Left ventricle myocardium superior (tissue), 1 donor: ENCODE measurements around the gene TK2. TPM values are rescaled to one million over a fixed set of nuclear protein-coding genes. Genes with fewer than 3 reads are reported as not detected.

ENCODE experiments used
- ATAC-seq: fragments of 200-7000 bp; cut with Tn5 transposase; one replicate; pipeline ENCODE4 v1.9.1; 2020; ENCODE audit warnings: mild to moderate bottlenecking, moderate library complexity
- DNase-seq: peaks from one replicate; pipeline ENCODE4 v3.0.0-alpha.2; 2020
- intact Hi-C: fragments of 100-400 bp; cut with micrococcal nuclease; formaldehyde crosslinking; loops from one replicate; pipeline ENCODE4 v1.11.0; 2022
- total RNA-seq: library from RNA; stranded (reverse); fragmentation: NEBNext Ultra II Directional; extraction: Animal tissue kit (Norgen Biotek cat#: 25700); gene quantifications from one replicate; pipeline ENCODE4 v1.2.1, GENCODE V29; 2021
- donor health status: DM: no; HTN: yes; CAD: no; lungs with severe emphysema.

Gene TK2
- total RNA-seq, 1 donor from 2014 or later: 16.8 TPM

- no peak for ATAC-seq
- DNase-seq: no peak
- intact Hi-C loops: no loop called here
Measured at GRCh38 chr16:66491716-66492064, 58.2 kb downstream of the TK2 start.

DNA sequence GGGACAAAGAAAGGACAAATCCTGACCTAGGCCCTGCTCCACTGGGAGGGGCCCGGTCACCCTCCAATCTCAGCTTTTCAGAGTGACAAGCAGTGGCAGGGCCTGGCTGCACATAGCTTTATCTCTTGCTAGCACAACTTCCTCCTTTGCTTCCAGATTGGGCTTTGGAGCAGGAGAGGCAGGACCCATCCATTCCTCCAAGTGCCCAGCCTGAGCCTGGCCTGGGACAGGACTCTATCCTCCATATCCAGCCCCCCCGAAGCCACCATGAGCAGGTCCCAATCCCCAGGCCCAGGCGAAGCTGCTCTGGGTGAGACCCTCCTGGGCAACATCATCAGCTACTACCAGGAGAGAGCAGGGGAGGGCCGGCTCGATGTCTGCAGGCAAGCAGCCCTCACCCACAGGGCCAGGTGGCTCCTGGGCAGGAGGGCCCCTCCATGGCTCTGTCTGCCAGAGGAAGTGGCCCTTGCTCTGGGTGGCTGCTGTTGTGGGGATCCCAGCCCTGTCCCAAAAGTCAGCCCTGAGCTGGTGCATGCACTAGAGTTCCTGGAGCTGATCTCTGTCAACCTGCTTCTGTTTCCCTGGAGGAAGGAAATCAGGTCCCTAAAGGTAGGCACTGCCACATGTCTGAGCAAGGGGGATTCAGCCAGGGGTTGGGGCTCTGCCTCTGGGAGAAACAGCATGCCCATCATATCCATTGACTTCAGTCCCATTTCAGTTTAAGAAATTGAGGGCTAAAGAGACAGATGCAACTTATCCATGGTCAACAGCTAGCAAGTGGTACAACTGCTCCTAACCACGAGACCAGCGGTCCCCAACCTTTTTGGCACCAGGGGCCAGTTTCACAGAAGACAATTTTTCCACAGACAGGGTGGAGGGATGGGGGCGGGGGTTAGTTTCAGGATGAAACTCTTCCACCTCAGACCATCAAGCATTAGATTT lies 58.9 kb downstream of the TK2 start:
- no peak for ATAC-seq
- peak; percentile 20 for DNase-seq
- intact Hi-C loops: no loop called here

- ATAC-seq: no peak
- intact Hi-C loops: no loop called here
- peak; percentile 16 for DNase-seq
Measured at GRCh38 chr16:66489818-66490217, 60.1 kb downstream of the TK2 start.

- no peak for DNase-seq
- intact Hi-C loops: no loop called here
- ATAC-seq: no peak
Measured at GRCh38 chr16:66489385-66489784, 60.5 kb downstream of the TK2 start.

DNA sequence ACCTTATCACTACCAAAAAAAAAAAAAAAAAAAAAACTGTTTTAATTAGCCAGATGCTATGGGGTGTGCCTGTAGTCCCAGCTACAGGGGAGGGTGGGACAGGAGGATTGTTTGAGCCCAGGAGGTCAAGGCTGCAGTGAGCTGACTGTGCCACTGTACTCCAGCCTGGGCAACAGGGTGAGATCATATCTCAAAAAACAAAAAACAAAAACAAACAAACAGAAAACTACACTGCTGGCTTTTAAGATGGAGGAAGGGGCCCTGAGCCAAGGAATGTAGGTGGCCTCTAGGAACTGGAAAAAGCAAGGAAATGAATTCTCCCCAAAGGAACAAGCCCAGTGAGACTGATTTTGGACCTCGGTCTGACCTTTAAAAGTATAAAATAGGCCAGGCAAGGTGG lies 61.4 kb downstream of the TK2 start:
- DNase-seq (no peak), ATAC-seq (no peak)
- intact Hi-C loops: no loop called here

DNA sequence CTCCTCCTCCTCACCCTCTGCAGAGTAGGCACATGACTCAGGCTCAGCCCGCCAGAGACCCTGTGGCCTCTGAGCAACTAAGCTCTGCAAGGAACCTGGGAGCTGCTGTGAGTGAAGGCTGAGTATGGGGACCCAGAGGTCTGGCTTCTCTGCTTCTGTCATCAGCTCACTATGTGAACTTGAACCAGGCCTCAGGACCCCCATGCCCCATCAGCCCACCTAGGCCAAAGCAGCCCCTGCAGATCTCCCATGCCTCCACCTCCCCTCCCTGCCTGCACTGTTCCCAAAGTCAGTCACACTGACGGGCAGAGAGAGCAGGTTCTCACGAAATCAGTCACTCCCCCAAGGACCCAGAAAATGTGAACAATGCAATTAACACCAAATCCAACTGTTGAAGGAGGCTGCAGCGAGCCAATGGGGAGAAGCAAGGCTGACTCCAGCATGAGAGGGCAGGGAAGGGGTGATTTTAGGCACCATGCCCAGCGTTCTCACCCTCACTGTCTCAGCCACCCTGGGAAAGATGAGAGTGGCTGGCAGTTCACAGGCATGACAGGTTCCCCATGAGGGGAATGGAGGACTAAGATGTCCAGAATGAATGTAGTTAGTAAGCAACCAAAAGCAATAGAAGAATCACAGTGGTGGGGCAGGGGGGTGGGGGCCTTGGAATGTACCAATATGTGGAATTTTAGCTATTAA lies 62.2 kb downstream of the TK2 start:
- intact Hi-C loops: no loop called here
- no peak for ATAC-seq

GRCh38 chr16:66486773-66487579 lies 62.9 kb downstream of the TK2 start:
- intact Hi-C loops: no loop called here
- DNase-seq (peak; percentile 50), ATAC-seq (peak; percentile 58)

More for the DNA sequence above, 62.2 kb downstream of the TK2 start:
- peak; percentile 21 for DNase-seq

DNA sequence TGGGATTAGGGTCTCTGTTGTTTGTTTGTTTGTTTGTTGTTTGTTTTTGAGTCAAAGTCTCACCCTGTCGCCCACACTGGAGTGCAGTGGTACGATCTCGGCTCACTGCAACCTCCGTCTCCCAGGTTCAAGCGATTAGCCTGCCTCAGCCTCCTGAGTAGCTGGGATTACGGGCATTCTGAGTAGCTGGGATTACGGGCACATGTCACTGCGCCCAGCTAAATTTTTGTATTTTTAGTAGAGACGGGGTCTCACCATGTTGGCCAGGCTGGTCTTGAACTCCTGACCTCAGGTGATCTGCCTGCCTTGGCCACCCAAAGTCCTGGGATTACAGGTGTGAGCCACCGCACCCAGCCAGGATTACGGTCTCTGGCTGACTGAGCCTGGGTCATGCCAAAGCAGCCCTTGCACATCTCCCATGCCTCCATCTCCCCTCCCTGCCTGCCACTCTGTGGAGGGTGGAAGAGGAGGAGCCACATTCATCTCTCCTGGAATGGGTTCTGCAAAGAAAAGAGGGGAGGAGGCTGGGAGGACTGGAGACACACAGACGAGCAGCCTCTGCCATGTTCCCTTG lies 63.6 kb downstream of the TK2 start:
- ATAC-seq (no peak), DNase-seq (peak; percentile 6)
- intact Hi-C loops: no loop called here

DNA sequence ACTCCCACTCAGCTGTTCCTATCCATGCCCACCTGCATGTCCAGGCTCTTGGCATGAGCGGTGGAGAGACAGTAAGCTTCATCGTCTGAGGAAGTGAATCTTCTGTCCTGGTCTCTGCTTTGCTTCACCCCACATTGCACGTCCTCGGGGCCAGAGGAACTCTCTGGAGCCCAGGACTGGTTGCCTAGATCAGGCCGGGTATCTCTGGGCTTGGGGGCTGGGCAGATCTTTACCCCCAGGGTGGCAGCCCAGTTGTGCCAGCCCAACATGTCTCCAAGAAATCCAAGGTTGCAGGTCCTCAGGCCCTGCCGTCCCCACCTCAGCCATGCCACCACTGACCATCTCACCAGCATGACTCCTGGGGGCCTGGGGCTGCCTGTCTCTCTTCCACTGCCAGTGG lies 64.5 kb downstream of the TK2 start:
- peak; percentile 13 for DNase-seq
- ATAC-seq: no peak
- intact Hi-C loops: no loop called here

DNA sequence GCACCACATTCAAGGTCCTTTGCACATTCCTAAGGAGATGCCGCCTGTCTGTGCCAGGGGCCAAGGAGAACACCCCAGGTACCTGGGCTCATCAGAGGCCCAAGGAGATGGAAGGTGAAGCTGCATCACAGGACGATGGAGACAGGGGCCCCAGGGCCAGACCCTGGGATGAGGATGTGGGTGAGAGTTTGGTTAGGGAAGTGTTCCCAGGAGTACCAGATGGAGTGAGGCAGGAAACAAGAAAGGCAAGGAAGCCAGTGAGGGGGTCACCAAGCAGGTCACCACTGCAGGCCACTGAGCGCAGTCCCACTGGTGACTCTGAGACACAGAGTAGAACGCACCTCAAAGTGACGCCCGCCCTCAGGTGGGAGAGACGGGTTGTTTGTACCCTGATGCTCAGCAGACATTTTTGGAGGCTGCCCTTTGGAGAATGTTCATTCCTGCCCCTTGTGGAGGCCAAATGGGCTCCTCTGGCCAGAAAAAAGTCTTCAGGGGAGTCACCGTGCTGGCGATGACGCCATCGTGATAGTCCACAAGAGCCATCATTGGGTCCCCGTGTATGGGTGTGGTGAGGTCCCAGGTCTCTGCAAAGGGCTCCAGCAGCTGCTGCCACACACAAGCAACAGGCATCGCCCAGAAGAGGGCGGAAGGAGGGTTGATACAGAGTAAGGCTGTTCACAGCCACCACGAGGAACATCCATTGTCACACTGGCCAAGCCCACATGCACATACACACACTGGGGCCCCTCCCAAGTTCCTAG lies 65.3 kb downstream of the TK2 start:
- DNase-seq (peak; percentile 23), ATAC-seq (no peak)
- intact Hi-C loops: loop anchor here (5.0 kb wide), 1 partner anchor 77 kb away; no protein-coding TSS in a partner anchor

DNA sequence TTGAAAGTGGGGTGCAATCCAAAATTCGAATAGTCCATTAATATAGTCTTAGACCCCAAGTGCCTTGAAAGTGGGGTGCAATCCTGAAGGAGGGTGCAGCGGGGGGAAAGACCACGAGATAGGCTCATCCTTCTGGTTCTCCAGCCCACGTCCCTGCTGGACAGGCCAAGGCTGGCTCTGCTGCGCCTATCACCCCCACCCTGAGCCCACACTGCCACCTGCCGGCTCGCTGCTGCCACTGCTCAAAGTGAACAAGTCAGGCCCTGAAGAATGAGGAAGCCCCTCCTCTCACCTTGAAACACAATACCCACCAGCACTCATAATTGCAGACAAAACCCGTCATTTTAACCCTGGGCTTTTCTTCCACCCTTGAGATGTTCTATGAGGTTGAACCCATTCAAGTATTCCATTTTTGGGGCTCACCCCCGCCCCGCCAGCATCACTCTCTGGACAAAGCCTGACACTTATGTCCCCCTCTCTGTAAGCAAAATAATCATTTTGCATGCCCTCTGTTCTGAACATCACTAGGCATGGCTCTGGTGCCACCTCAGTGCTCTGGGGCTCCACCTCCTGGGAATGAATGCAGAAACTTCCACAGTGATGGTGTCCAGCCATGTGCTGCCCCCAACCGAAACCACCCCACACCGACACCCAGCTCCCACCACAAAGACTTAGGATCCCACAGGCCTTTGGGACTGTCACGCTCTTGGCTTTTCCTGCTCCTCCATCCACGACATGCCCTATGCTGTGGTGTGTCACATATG lies 66.1 kb downstream of the TK2 start:
- ATAC-seq: peak; percentile 77
- intact Hi-C loops: loop anchor here (5.0 kb wide), 1 partner anchor 77 kb away; no protein-coding TSS in a partner anchor

DNA sequence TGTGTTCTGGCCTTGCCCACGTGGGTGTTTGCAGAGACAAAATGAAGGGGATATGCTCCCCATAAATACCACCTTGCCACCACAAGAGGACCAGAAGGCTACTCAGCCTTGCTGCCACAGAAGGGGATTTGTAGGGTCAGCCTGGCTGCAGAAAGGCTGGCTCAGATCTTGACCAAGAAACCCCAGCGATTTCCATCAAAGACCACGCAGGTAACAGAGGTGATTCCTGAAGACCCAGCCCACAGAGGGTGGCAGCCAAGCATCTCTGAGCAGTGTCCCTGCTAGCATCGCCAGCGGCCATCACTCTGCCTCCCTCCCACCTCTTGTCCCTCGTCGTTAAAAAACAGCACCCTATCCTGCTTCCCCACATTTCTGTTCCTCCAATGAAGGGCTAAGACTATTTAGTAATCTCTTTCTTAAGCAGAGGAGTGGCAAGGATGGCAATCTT lies 68.0 kb downstream of the TK2 start:
- intact Hi-C loops: loop anchor here (5.0 kb wide), 1 partner anchor 75 kb away; no protein-coding TSS in a partner anchor
- DNase-seq: peak; percentile 15

More for the DNA sequence above, 66.1 kb downstream of the TK2 start:
- DNase-seq: peak; percentile 88

DNA sequence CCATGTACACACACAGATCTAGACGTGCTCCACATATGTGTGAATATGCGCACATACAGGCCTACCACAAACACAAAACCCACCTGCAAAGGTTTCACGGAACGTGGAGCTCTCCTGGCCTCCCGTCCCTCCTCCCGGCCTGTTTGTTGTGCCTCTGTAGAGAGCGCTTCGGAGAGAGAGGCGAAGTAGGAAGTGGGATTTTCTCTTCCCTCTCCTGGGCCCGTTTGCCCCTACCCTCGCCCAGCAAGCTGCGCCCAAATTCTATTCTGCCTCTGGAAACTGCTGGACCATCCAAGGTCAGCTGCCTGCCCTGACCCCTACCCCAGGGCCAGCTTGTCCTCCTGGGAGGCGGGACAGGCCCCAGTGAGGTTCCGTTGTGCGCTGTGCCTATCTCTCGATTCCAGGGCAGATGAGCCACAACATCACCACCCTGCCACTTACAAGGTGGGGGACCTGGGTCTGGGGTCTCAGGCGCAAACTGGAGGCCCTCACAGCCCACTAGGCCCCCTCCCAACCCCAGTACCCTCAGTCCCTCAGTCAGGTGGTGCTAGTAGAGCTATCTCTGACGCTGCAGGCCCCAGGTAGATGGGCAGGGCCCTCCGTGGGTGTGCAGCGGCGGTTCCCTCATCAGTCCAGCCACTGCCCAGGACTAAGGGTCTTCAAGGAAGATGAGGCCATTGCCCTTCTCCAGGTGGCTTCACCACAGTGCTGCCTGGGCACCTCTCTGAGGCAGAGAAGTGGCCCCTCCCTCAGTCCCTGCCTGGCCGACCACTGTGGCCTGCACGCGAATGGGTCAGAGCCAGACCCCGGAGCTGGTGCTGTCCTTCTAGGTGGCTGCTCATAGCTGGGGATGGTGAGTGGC lies 68.6 kb downstream of the TK2 start:
- intact Hi-C loops: loop anchor here (5.0 kb wide), 1 partner anchor 74 kb away; no protein-coding TSS in a partner anchor
- DNase-seq (peak; percentile 22), ATAC-seq (no peak)

More for the DNA sequence above, 68.0 kb downstream of the TK2 start:
- ATAC-seq: no peak

DNA sequence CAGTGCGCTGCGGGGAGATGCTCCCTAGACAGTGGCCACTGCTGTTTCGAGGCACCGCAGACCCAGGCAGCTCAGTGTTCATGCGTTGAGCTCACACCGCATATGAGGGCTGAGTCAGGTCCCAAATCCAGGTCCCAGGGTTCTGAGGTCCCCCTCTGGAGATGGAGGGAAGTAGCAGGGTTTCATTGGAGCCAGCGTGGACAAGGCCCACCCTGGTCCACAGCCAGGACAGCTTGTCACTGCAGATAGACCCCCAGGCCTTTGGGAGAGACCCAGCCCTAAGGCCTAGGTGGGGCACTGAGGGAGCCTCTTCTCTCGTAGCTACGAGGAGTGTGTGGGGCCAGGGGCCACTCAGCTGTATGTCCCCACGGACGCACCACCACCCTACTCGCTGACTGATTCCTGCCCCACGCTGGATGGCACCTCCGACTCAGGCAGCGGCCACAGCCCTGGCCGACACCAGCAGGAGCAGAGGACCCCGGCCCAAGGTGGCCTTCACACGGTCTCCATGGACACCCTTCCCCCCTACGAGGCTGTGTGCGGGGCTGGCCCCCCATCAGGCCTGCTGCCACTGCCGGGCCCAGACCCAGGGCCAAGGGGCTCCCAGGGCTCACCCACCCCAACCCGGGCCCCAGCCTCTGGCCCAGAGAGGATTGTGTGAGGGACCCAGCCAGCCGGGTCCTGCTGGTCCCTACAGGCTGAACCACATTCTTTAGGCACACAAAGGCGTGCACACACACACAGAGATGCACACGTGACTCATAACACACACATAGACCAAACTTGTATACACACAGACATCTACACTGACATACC lies 69.4 kb downstream of the TK2 start:
- intact Hi-C loops: loop anchor here (5.0 kb wide), 1 partner anchor 73 kb away; no protein-coding TSS in a partner anchor
- ATAC-seq (no peak), DNase-seq (peak; percentile 36)

DNA sequence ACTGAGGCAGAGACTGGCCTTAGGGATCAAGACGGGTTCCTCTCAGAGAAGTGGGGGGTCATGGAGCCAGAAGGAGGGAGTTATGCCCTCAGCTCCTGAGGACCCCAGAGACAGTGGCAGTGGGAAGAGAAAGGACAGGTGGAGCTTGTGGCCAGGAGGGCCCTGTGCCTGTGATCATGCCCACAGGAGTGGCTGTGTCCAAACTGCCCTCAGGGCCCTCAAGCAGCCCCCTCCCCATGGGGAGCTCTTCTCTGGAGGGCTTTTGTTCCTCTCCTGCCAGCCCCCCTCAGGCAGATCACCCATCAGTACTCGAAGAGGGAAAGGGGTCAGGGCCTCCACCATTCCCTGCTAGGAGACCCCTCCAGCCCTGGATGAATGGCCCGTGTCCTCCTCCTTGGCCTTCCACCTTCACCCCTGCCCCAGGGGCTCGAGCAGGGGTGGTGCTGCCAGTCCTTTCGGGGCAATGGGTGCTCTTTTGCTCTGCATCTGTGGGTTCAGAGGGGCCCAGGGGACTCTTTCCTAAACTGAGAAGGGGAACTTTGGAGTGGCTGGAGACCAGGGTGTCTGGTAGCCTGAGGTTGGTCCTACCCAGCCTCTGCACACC lies 70.2 kb downstream of the TK2 start:
- intact Hi-C loops: loop anchor here (5.0 kb wide), 1 partner anchor 72 kb away; no protein-coding TSS in a partner anchor
- ATAC-seq (no peak), DNase-seq (peak; percentile 19)
